Raji (cell line): ENCODE results near the gene ZNF438.

ENCODE experiments used
- POLR2A ChIP-seq: IDR thresholded peaks from 2 replicates; pipeline ENCODE4 v1.6.1; 2011; ENCODE audit warnings: low read depth, low read length, control low read depth; ENCODE audit not compliant: insufficient read depth

Gene ZNF438

GRCh38 chr10:31030800-31031199, 865 bp downstream of the ZNF438 start:
- no peak for TF ChIP-seq POLR2A

DNA sequence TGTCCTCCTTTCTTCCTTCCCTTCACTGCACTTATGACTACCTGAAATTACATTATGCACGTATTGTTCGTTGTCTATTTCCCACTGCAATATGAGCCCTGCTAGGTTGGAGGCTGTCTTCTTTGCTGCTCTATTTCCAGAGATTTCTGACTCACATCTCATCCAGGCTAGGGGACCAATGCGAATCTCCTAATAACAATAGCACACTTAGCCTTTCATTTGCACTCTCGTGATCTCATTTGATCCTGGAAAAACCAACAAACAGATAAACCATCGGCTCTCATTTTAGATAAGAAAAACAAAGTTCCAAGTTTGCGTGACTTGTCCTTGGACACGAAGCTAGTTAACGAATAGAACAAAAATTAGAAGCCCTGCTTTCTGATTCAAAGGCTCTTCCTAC, 1.4 kb downstream of the ZNF438 start:
- TF ChIP-seq POLR2A, result no peak

DNA sequence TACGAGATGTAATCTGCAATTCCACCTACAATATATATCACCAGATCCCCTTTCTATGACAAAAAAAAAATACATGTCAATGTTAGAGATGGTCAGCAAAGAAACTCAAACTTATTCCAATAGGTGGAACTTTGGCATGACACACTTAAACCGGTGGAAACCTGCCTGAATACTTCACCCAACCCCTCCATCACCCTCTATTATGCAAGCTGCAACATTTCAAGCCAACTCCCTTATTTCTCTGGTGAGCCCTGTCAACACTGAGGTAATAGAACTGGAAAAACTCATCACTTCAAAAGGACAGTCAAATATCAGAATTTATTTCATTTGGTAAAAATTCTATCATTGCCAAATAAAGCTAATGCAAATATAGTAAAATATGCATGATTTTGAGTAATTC, 3.6 kb downstream of the ZNF438 start:
- no peak for TF ChIP-seq POLR2A

GRCh38 chr10:31025142-31025541, 6.5 kb downstream of the ZNF438 start:
- no peak for TF ChIP-seq POLR2A

DNA sequence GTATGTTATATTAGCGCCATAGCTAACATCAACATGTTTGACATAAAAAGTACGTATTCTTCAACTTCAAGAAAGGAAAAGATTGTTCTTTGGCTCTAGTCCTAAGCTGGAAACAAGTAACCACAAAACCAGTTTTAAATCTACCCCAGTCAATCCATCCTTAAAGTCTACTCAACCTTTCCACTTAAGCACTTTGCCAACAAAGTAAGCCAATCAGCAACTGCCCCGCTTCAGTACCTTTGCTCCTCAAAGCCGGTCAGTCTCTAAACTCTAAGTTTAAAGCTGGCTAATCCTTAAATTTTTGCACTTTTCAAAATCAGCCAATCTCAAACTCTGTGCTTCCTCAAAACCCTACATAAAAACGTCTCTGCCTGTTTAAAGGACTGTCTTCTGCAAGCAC, 8.1 kb downstream of the ZNF438 start:
- TF ChIP-seq POLR2A, result no peak

- TF ChIP-seq POLR2A, result no peak
These were observed 11.5 kb downstream of the ZNF438 start for GRCh38 chr10:31020209-31020608.

DNA sequence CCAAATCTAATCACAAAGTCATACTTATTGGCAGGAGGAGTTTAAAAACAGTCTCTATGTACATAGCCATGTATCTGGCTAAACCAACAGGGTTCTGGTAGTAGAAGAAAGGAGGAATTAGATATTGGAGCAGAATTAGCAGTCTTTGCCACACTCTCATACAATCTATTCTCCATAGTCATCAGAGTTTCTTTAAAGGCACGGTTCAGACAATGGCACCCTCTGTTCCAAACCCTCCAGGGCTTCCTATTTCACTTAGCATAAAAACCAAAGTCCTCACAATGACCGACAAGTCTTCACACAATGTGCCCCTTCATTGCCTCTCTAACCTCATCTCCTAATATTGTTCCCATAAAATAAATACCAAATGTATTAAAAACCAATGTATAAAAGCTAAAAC, 12.7 kb downstream of the ZNF438 start:
- no peak for TF ChIP-seq POLR2A

GRCh38 chr10:31018356-31018750, 13.3 kb downstream of the ZNF438 start:
- TF ChIP-seq POLR2A, result no peak

- no peak for TF ChIP-seq POLR2A
These were observed 13.9 kb downstream of the ZNF438 start for GRCh38 chr10:31017534-31018355.

GRCh38 chr10:31014161-31014875, 17.3 kb downstream of the ZNF438 start:
- TF ChIP-seq POLR2A, result no peak

DNA sequence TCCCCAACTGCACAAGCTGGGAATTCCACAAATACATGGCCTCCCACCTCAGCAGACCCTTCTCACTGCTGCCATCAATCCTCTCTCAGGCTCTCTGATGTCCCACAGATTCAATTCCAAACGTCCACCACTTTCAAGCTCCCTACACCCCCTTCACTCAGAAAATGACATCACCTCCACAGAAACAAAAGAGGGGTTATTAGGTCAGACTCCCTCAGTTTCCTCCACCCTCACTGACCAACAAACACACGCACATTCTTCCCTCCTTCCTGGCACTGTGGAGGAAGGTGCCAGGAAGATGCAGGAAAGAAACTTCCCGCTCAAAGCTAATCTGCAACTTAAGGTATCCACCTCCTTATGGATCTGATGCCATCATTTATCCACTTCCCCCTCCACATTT, 18.3 kb downstream of the ZNF438 start:
- TF ChIP-seq POLR2A, result no peak

DNA sequence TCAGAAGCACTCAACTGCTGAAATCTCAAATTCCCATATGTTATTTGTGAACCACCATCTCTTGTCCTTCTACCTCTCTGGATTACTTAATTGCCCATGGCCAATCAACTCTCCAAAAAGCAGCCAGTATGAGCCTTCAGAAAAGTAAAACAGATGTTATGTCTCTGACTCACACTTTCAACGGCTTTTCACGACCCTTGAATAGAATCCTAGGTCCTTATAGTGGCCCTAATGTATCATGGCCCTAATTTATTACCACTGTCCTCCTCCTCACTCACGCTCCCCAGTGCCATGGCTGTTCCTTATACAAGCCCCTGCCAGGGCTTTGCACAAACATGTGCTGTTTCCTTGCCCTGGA, 20.0 kb downstream of the ZNF438 start:
- TF ChIP-seq POLR2A, result no peak

GRCh38 chr10:31011017-31011664, 20.5 kb downstream of the ZNF438 start:
- no peak for TF ChIP-seq POLR2A

DNA sequence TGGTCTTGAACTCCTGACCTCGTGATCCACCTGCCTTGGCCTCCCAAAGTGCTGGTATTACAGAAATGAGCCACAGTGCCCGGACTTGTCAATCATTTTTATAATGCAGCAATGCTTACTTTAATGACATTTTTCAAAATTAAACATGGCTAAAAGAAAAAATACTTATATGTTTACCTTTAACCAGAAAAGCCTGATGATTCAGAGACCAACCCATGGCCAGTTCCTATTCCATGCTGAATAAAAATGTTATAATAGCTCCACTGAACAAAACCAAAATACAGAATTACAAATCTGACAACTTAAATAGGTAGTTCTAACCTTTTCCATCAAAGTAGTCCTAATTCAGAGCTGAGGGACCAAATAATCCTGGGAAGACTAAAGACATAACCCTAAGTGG, 21.6 kb downstream of the ZNF438 start:
- no peak for TF ChIP-seq POLR2A

GRCh38 chr10:31005895-31006294, 25.8 kb downstream of the ZNF438 start:
- TF ChIP-seq POLR2A, result no peak

- TF ChIP-seq POLR2A, result no peak
These were observed 27.0 kb downstream of the ZNF438 start for GRCh38 chr10:31004611-31005193.
